ENCODE data around the gene EIF2D. TPM values are rescaled to one million over a fixed set of nuclear protein-coding genes. Genes with fewer than 3 reads are reported as not detected.
A peak's percentile ranks its signal among the peaks of the same experiment; 100 is the strongest.
"Not testable (repeated sequence)": the region's sequence is repeated elsewhere in the genome, so short reads cannot be mapped to it uniquely, and the experiment has no call there.

Gene EIF2D
- total RNA-seq, 6 donors from 2014 or later: 32.6 to 84.9 (median 45.4) TPM

- ATAC-seq (ENCODE audit: low FRiP score in 2 of 2): peak; percentile 15 to 66
- Histone ChIP-seq H3K36me3 (no peaks in the 10 kb centered on the region), H3K27ac (peak overlapping the region in 3 of 4 donors; percentile 30 to 88 (median 75)), H3K4me3 (no peak overlapping the region), H3K4me1 (peaks cover 9 to 39% (median 20%) of the 10 kb centered on the region in 4 donors), H3K27me3 (no peaks in the 10 kb centered on the region), H3K9me3 (no peaks in the 10 kb centered on the region)
- 45 to 59% methylated on average over 9 of the region's 9 CpGs for WGBS, 2 donors
- TF ChIP-seq EP300 (IDR thresholded peaks at IDR 0.05) (peak in 1 of 4 donors; percentile 32), CTCF (IDR thresholded peaks at IDR 0.05) (no peak), POLR2A (IDR thresholded peaks at IDR 0.05) (no peak), POLR2AphosphoS5 (IDR thresholded peaks at IDR 0.05) (no peak)
- peak in 1 of 2 donors; percentile 30 for DNase-seq
Measured at GRCh38 chr1:206633708-206634121, 21.4 kb upstream of the EIF2D start.

GRCh38 chr1:206631085-206631509, 18.8 kb upstream of the EIF2D start:
- peaks cover 9 to 21% (median 14%) of the 10 kb centered on the region in 4 donors for H3K4me1 ChIP-seq
- no peak overlapping the region for H3K4me3 ChIP-seq
- DNase-seq (peak in 1 of 2 donors; percentile 54), ATAC-seq (ENCODE audit: low FRiP score in 2 of 2) (no peak)
- no peaks in the 10 kb centered on the region for H3K36me3 ChIP-seq
- 28 to 29% methylated on average over 4 of the region's 4 CpGs for WGBS, 2 donors
- H3K27ac ChIP-seq: no peak overlapping the region
- no peaks in the 10 kb centered on the region for H3K9me3 ChIP-seq
- H3K27me3 ChIP-seq: no peaks in the 10 kb centered on the region
- TF ChIP-seq POLR2A (IDR thresholded peaks at IDR 0.05) (no peak), EP300 (IDR thresholded peaks at IDR 0.05) (no peak), CTCF (IDR thresholded peaks at IDR 0.05) (peak in 4 of 6 experiments; percentile 24 to 45 (median 38))

GRCh38 chr1:206628916-206629315, 16.7 kb upstream of the EIF2D start:
- Histone ChIP-seq H3K4me1 (peaks cover 0 to 5% (median 2%) of the 10 kb centered on the region in 4 donors), H3K4me3 (no peak overlapping the region), H3K27ac (no peak overlapping the region), H3K9me3 (no peaks in the 10 kb centered on the region), H3K27me3 (no peaks in the 10 kb centered on the region), H3K36me3 (no peaks in the 10 kb centered on the region)
- WGBS, 2 donors: 88% methylated on average over 1 of the region's 1 CpG; no CpG with 5 or more reads in 1 of the 2 donors
- ATAC-seq (ENCODE audit: low FRiP score in 2 of 2) (no peak), DNase-seq (no peak)
- no peak for TF ChIP-seq POLR2A (IDR thresholded peaks at IDR 0.05)
- no peak for TF ChIP-seq CTCF (IDR thresholded peaks at IDR 0.05)
- TF ChIP-seq POLR2AphosphoS5 (IDR thresholded peaks at IDR 0.05): no peak
- no peak for TF ChIP-seq EP300 (IDR thresholded peaks at IDR 0.05)

GRCh38 chr1:206626396-206626795, 14.1 kb upstream of the EIF2D start:
- H3K9me3 ChIP-seq; H3K4me1 ChIP-seq; DNase-seq; H3K36me3 ChIP-seq; H3K4me3 ChIP-seq; ATAC-seq (ENCODE audit: low FRiP score in 2 of 2); H3K27ac ChIP-seq; H3K27me3 ChIP-seq: not testable (repeated sequence)
- WGBS, 2 donors: 96 to 97% methylated on average over 2 of the region's 2 CpGs

- no peak for DNase-seq
- Histone ChIP-seq H3K27me3 (peaks cover 0 to 3% (median 0%) of the 10 kb centered on the region in 4 donors), H3K4me3 (no peak overlapping the region), H3K4me1 (peaks cover 5 to 19% (median 9%) of the 10 kb centered on the region in 4 donors), H3K27ac (no peak overlapping the region), H3K36me3 (peaks cover 3 to 55% (median 28%) of the 10 kb centered on the region in 4 donors), H3K9me3 (no peaks in the 10 kb centered on the region)
- TF ChIP-seq POLR2AphosphoS5 (IDR thresholded peaks at IDR 0.05): no peak
- TF ChIP-seq EP300 (IDR thresholded peaks at IDR 0.05): no peak
- no peak for TF ChIP-seq CTCF (IDR thresholded peaks at IDR 0.05)
- no peak for TF ChIP-seq POLR2A (IDR thresholded peaks at IDR 0.05)
- ATAC-seq (ENCODE audit: low FRiP score in 2 of 2): no peak
- 56 to 63% methylated on average over 4 of the region's 4 CpGs for WGBS, 2 donors
Measured at GRCh38 chr1:206609229-206609991, 2.9 kb downstream of the EIF2D start.

Measured in upper lobe of left lung (tissue), 6 donors.